BJ (cell line): Measurements from ENCODE around the gene PDE7B. TPM values are rescaled to one million over a fixed set of nuclear protein-coding genes. Genes with fewer than 3 reads are reported as not detected.

Source experiments
- CTCF ChIA-PET: fragments of 350-600 bp; formaldehyde crosslinking; extraction: SDS; loops from one replicate; lab custom pipeline; 2021; ENCODE audit warnings: antibody characterized with exemption, inconsistent platforms; lab: Yijun Ruan, JAX
- POLR2A ChIA-PET: fragments of 300-600 bp; sonication (Branson Sonifier 250); formaldehyde crosslinking; extraction: SDS; loops from one replicate; lab custom pipeline; 2021; ENCODE audit warnings: antibody characterized with exemption; lab: Charles Lee
- DNase-seq: peaks from one replicate; pipeline ENCODE4 v3.0.0-alpha.2; 2011; ENCODE audit warnings: low read depth
- H3K27me3 ChIP-seq: 2 replicates; pipeline ENCODE4 v1.6.0; 2011; ENCODE audit warnings: low read length; ENCODE audit not compliant: control insufficient read depth, insufficient read depth
- H3K36me3 ChIP-seq: 2 replicates; pipeline ENCODE4 v1.5.1; 2011; ENCODE audit warnings: low read length; ENCODE audit not compliant: control insufficient read depth, insufficient read depth
- H3K4me3 ChIP-seq: 2 replicates; pipeline ENCODE4 v1.5.1; 2011; ENCODE audit warnings: low read depth, mild to moderate bottlenecking, control low read depth, low read length
- polyA plus RNA-seq: library from polyadenylated mRNA; depleted of rRNA; stranded (reverse); fragments of >200 nt; gene quantifications from 2 replicates; pipeline ENCODE4 v1.2.3, GENCODE V29; 2011
- TF ChIP-seq, protein P1 (sequence below): IDR thresholded peaks from 2 replicates; pipeline ENCODE4 v1.5.1; 2011; ENCODE audit warnings: low read depth, mild to moderate bottlenecking, control low read depth, inconsistent platforms, low read length, moderate library complexity; ENCODE audit not compliant: insufficient read depth

Gene PDE7B
- polyA plus RNA-seq, 1 experiment: 2.7 TPM

DNA sequence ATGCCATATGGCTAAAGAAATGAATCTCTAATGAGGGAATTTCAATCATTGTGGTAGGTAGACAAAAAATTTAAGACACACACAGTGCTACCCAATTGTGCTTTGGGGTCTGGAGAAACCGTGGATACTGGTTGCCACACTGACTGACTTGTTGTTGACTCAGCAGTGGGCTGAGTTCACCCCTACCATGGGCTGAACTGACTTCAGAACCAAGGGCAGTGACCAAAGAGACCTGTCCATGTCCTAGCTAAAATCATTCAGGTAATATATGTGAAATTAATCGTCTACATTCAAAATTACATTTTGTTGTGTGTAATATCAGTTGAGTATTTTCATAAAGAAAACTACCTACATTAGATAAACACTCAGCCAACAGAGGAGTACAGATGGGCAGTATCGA is 131.6 kb downstream of the PDE7B start:
- CTCF ChIA-PET: no interaction called here
- TF ChIP-seq, protein P1, sequence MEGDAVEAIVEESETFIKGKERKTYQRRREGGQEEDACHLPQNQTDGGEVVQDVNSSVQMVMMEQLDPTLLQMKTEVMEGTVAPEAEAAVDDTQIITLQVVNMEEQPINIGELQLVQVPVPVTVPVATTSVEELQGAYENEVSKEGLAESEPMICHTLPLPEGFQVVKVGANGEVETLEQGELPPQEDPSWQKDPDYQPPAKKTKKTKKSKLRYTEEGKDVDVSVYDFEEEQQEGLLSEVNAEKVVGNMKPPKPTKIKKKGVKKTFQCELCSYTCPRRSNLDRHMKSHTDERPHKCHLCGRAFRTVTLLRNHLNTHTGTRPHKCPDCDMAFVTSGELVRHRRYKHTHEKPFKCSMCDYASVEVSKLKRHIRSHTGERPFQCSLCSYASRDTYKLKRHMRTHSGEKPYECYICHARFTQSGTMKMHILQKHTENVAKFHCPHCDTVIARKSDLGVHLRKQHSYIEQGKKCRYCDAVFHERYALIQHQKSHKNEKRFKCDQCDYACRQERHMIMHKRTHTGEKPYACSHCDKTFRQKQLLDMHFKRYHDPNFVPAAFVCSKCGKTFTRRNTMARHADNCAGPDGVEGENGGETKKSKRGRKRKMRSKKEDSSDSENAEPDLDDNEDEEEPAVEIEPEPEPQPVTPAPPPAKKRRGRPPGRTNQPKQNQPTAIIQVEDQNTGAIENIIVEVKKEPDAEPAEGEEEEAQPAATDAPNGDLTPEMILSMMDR: no peak
- POLR2A ChIA-PET: no interaction called here
- H3K4me3 ChIP-seq: no peak overlapping the region
- no peaks in the 10 kb centered on the region for H3K36me3 ChIP-seq
- no peak for DNase-seq
- no peaks in the 10 kb centered on the region for H3K27me3 ChIP-seq

DNA sequence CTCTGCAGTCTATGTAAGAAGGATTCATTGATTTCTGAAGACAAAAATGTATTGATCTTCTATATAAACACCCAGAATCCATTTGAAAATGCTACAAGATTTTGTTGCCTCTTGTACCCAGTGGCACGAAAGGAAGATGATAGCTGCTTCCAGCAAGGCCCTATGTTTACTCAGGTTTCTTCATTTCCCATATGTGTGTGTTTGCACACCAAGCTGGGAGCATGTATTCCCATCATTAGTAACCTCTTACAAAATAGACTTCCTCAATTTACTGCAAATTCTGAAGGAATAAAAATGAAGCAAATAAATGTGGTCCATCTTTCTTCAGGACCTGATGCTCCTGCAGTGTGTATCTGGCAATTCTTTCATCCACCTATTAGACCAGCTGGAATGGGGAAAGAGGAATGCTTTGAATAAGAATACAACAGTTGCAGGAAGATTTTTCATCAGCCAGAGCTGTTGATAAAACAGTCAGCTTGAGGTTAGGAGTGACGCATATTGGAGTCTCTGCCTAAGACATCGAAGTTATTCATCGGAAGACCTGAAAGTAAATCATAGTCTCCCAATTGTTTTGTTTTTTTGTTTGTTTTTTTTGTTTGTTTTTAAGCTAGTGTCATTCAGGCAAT is 132.3 kb downstream of the PDE7B start:
- Histone ChIP-seq H3K27me3 (no peaks in the 10 kb centered on the region), H3K36me3 (no peaks in the 10 kb centered on the region), H3K4me3 (no peak overlapping the region)
- CTCF ChIA-PET: no interaction called here
- TF ChIP-seq, protein P1: no peak
- DNase-seq: no peak
- POLR2A ChIA-PET: no interaction called here

DNA sequence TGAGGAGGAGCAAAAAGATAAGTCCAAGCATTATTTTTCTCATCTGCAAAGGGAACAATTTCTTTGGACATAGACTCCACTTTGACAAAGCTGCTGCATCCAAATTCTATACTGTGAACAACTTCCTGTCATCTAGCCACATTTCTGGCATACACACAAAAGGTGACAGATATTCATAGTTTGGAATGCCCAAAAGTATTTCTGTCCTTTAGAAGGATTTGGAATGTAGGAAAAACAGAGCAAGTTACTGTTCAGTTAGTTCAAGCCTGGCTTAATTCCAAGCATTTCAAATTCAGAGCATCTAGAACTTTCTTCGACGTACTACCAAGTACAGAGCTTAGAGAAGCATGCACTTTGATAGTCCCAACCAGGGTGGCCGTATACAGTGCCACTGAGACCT is 134.0 kb downstream of the PDE7B start:
- H3K4me3 ChIP-seq: no peak overlapping the region
- H3K36me3 ChIP-seq: no peaks in the 10 kb centered on the region
- no peaks in the 10 kb centered on the region for H3K27me3 ChIP-seq
- DNase-seq: no peak
- CTCF ChIA-PET: interaction anchor here (0.6 kb wide), 1 partner anchor 445 kb away, joined by 4 read pairs; no protein-coding TSS in a partner anchor
- TF ChIP-seq, protein P1: no peak
- POLR2A ChIA-PET: no interaction called here

DNA sequence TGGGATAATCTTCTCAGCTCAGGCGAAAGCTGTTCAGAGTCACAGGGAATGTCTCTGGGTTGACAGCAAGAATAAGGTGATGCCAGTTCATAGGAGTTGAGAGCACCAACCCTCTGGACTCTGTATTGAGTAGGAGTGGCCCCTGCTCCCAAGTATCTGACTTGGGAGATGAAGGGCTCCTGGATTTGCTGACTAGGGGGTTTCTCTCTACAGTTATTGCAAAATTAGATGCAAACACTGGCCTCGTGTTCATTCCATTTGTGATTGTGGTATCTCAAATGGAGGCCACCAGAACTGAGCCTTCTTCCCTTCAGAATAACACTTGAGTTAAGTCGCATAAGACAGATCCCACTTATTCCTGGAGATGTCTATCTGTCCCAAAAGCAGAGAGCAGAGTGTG is 135.7 kb downstream of the PDE7B start:
- ChIA-PET POLR2A (no interaction called here), CTCF (interaction anchor here (0.6 to 1.3 kb wide), 2 partner anchors 10 to 560 kb away, joined by 3 to 4 read pairs; no protein-coding TSS in a partner anchor)
- TF ChIP-seq, protein P1: no peak
- H3K27me3 ChIP-seq: no peaks in the 10 kb centered on the region
- DNase-seq: no peak
- H3K4me3 ChIP-seq: no peak overlapping the region
- H3K36me3 ChIP-seq: no peaks in the 10 kb centered on the region

DNA sequence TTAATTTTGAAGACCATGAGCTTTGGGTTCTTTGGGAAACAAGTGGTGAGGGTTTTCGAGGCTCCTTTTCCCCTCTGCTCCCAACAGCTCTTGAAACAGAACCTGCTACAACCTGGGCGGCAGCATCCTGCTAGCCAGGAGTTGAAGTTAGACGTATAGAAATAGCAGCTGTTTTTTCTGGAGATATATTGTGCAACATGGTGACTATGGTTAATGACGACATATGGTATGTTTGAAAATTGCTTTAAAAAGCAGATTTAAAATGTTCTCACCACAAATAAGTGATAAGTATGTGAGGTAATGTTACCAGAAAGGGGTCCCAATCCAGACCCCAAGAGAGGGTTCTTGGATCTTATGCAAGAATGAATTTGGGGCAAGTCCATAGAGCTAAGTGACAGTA is 138.9 kb downstream of the PDE7B start:
- Histone ChIP-seq H3K36me3 (no peaks in the 10 kb centered on the region), H3K4me3 (no peak overlapping the region), H3K27me3 (no peaks in the 10 kb centered on the region)
- TF ChIP-seq, protein P1: no peak
- no peak for DNase-seq
- ChIA-PET POLR2A (no interaction called here), CTCF (no interaction called here)
